GM18526 (cell line): ENCODE results near the gene SLC34A1.

ENCODE experiments used
- POLR2A ChIP-seq: IDR thresholded peaks from 3 replicates; pipeline ENCODE4 v1.6.1; 2011; ENCODE audit not compliant: insufficient read length; ENCODE audit errors: extremely low read depth

SLC34A1 gene

DNA sequence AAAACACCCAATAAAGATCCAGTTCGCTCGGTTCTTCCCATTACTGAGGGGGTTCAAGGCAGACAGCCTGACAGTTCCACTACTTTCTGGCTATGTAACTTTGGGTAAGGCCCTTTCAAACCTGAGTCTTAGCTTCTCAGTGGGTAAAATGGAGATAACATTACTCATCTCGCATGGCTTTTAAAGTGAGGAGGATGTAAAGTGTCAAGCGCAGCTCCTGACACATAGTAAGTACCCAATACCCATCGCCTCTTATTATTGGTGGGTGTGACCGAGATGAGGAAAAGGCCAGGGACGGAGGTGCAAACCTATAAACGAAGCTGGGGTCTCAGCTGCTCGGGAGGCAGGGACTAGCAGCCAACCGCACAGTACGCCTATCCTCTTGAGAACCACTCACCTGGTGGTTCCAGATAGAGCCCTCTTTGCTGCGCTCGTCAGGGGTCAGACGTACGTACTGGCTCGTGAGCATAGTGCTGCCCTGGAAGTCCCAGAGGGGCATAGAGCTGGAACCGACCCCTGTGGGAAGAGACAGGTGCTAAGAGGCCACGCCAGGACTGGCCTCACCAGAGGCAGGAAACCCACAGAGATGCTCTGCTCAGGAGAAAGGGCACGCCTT is 33.4 kb upstream of the SLC34A1 start:
- no peak for TF ChIP-seq POLR2A

GRCh38 chr5:177351392-177352329 is 32.6 kb upstream of the SLC34A1 start, which contains the start of gene LMAN2:
LMAN2 (minus strand) TSS chr5:177351668; CDS start chr5:177351647, 21 bp downstream.
- TF ChIP-seq POLR2A: peak; percentile 89

GRCh38 chr5:177353093-177353492 is 31.1 kb upstream of the SLC34A1 start:
- no peak for TF ChIP-seq POLR2A

- no peak for TF ChIP-seq POLR2A
Measured at GRCh38 chr5:177354256-177354655, 30.0 kb upstream of the SLC34A1 start.

DNA sequence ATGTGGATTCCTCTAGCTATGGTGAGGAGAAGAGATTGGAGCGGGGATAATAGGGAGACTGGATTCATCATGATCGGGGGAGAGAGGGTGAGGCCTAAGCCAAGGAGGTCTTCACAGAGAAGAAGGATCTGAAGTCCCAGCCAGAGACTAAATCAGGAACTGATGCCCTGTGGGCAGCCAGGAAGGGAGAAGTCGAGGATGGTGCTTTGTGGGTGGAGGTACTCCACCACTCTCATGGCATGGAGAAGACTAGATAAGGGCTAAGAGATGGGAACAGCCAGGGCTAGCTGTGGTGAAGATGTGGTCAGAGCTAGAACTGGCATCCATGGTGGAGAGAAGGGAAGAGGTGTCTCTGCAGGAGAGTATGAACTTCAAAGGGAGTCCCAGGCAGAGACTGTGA is 29.5 kb upstream of the SLC34A1 start:
- no peak for TF ChIP-seq POLR2A

GRCh38 chr5:177355162-177355867 is 28.9 kb upstream of the SLC34A1 start:
- TF ChIP-seq POLR2A: no peak

- no peak for TF ChIP-seq POLR2A
Measured at GRCh38 chr5:177355868-177356168, 28.4 kb upstream of the SLC34A1 start.

- TF ChIP-seq POLR2A: no peak
Measured at GRCh38 chr5:177356746-177357145, 27.5 kb upstream of the SLC34A1 start.

DNA sequence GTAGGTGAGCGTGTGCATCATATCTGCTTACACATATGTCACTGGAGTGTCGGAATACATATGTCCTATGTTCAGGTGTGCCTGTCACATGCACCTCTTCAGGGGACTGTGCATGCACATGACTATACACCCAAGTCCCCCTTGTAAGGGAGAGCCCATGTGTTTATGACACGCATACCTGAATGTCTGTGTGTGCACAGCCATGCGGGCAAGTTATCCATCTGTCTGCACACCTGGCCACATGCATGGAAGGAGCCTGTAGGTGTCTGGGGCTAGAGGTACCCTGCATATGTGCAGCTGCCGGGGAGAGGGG is 27.1 kb upstream of the SLC34A1 start:
- no peak for TF ChIP-seq POLR2A

DNA sequence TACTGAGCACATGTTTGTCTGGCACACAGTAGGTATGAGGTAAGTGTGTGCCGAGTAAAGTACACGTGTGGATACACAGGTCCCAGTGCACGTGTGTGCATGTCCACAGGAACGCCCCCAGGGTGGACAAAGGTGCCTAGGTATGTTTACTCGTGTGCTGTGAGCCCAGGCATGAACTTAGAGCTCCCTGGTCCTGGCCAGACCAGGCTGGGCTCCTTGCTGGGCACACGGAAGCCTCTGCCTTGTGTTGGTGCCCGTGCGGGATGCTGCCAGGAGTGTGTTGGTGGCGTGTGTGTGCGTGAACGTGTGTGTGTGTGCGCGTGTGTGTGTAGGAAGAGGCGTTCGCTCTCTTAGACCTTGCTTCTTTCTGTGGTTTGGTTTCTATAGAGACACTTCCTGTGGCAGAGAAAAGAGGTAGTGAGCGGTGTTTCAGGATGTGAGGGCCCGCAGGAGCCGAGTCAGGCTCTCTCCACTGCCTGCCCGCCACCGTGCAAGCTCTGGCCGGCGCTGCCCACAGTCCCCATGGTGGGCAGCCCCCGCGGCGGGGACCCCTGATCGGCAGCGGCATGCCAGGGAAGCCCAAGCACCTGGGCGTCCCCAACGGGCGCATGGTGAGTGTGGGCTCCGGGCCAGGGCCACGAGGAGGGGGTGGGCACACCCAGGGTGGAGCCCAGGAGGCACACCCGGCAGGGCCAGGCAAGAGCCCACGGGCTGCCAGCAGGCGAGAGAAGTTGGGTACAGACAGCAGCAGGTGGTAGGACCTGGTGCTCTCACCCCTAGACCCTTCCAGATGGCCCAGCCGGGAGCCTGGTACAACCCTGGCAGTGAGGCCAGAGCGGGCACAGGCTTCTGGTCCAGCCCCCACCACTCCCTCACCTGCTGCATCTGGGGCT is 26.5 kb upstream of the SLC34A1 start, which contains the start of gene RGS14:
TSS of gene RGS14 (plus strand) at position 466 of the 893 bp plus-strand sequence. CDS start at position 567, 101 bp downstream.
- peak; percentile 69 for TF ChIP-seq POLR2A

DNA sequence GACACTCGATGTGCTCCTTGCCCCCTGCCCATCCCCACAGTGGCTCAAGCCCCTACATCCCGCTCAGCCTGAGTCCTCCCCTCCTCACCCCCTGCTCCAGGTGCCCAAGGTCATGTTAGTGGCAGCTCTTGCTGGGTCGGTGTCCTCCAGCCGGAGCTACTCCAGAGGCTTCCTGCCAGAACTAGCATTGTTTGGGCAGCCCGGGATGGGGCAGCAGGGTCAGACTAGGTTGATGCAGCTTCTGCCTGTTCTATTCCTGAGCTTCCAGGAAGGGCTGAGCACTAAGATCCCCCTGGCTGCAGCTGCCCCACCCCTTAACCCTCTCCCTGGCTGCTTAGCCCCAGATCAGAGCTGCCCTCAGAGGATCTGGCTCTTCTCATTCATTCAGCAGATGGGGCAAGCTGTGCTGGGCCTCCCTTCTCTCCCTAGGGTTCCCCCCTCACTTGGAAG is 25.8 kb upstream of the SLC34A1 start:
- TF ChIP-seq POLR2A: no peak

GRCh38 chr5:177359451-177359851 is 24.8 kb upstream of the SLC34A1 start:
- no peak for TF ChIP-seq POLR2A

GRCh38 chr5:177359860-177360259 is 24.4 kb upstream of the SLC34A1 start:
- TF ChIP-seq POLR2A: no peak

DNA sequence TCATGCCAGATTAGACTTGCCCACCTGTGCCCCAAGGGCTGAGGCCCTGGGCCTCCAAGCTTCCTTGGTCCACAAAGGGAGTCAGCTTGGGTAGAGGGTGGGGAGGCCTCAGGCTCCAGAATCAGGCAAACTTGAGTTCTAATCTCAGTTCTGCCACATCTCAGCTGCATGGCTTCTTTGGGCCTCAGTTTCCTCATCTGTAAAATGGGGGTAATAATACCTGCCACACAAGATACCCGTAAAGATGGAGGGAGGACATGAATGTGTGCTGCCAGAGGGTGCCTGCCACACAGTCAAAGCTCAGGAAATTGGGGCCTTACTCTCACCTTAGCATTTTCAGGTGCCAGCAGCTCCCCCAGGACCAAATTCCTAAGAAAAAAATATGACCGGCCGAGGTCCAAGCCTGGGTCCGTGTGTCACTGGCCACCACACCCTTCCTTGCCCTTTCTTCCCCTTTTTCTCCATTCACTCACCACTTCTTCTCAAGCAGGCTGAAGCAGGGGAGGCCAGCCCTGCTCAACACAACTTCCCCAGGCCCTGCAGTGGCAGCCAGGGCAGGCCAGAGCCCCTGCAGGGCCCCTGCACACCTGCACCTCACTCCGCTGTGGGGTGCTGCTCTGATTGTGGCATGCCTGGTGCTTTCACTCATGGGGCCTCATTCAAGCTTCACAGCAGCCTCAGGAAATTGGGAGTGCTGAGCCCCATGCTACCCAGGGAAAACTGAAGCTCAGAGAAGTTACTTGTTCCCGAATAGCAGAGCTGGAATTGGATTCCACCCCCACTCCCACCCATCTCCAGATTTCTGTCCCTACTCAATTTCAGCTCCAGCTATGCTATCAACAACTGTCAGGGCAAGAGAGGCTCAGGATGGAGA is 22.6 kb upstream of the SLC34A1 start:
- no peak for TF ChIP-seq POLR2A
